Vagina (tissue), 2 donors: Measurements from ENCODE around the gene ZNF407. TPM values are rescaled to one million over a fixed set of nuclear protein-coding genes. Genes with fewer than 3 reads are reported as not detected.

Source experiments
- DNase-seq, 2 donors: peaks; one replicate each; pipeline ENCODE4 v3.0.0-alpha.2; 2017; ENCODE audit errors: extremely low spot score in 2 of 2
- H3K27ac ChIP-seq: fragments of 200-600 bp; sonication (generic); one replicate; pipeline ENCODE4 v1.5.1; 2019
- H3K27me3 ChIP-seq: fragments of 200-600 bp; sonication (generic); one replicate; pipeline ENCODE4 v1.5.1; 2019
- H3K36me3 ChIP-seq, 2 donors: fragments of 200-600 bp; sonication (generic); one replicate each; pipeline ENCODE4 v1.5.1; 2017 to 2019
- H3K4me1 ChIP-seq: fragments of 200-600 bp; sonication (generic); one replicate; pipeline ENCODE4 v1.5.1; 2019
- H3K4me3 ChIP-seq, 2 donors: fragments of 200-600 bp; sonication (generic); 1 replicate in 1 of 2; 2 replicates in 1 of 2; pipeline ENCODE4 v1.5.1; 2016 to 2019
- H3K9me3 ChIP-seq: fragments of 200-600 bp; sonication (generic); one replicate; pipeline ENCODE4 v1.5.1; 2019
- POLR2A ChIP-seq, 2 donors: fragments of 450-650 bp; IDR thresholded peaks; one replicate each; pipeline ENCODE4 v1.6.1; 2017; ENCODE audit warnings: antibody characterized with exemption in 2 of 2, mild to moderate bottlenecking in 2 of 2, moderate library complexity in 2 of 2
- POLR2AphosphoS5 ChIP-seq, 2 donors: sonication (generic); formaldehyde crosslinking; IDR thresholded peaks; one replicate each; pipeline ENCODE4 v1.9.0; 2017; ENCODE audit warnings: antibody characterized with exemption in 2 of 2, mild to moderate bottlenecking in 2 of 2, low read depth in 1 of 2; ENCODE audit not compliant: insufficient read depth in 1 of 2
- intact Hi-C: fragments of 100-400 bp; cut with DNase I; formaldehyde crosslinking; loops from one replicate; pipeline ENCODE4 v1.15.1; 2023
- total RNA-seq: library from RNA; depleted of rRNA; stranded (reverse); fragments of >200 nt; gene quantifications from one replicate; pipeline ENCODE4 v1.2.3, GENCODE V29; 2016
- TF ChIP-seq, protein P1 (sequence below), 3 experiments: fragments of 450-650 bp in 2 of 3; fragments of 200-600 bp in 1 of 3; sonication (generic) in 1 of 3; IDR thresholded peaks; one replicate each; pipeline ENCODE4 v1.5.1; 2017 to 2019; ENCODE audit warnings: antibody characterized with exemption in 3 of 3, mild to moderate bottlenecking in 2 of 3, moderate library complexity in 2 of 3

The ZNF407 gene
- total RNA-seq, 1 donor from 2014 or later = 15.5 TPM

DNA sequence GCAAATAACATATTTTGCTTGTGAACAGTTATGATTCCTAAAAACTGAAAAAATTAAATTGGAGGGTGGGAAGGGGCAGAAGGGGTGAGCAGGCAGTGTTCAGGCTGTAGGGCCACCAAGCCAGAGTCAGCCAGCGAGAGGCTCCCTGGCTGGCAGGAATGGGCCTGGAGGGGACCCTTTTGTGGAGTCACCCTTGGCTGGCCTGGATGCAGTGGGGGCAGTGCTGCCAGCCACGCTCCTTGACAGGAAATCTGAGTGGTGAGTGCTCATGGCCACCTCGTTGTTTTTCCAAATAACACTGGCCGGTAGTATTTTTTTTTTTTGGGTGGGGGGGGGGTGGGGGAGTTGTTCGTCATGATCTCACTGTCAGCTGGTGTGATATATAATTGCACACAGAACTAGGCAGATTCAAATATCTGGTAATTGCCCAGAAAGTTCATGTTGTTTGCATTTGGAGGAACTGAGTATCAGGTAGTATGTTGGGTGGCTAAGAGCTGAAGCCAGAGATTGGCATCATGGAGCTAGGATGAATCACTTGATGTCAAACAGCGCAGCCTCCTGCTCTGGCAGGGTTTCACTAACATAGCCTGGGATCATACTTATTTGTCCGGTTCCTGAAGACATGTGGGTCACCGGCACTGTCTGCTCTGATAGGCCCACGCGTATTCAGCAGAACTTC, 451.2 kb downstream of the ZNF407 start:
- no peaks in the 10 kb centered on the region for H3K27me3 ChIP-seq
- H3K9me3 ChIP-seq = no peaks in the 10 kb centered on the region
- no peaks in the 10 kb centered on the region for H3K4me1 ChIP-seq
- DNase-seq = no peak
- H3K27ac ChIP-seq = no peak overlapping the region
- H3K4me3 ChIP-seq = no peak overlapping the region
- H3K36me3 ChIP-seq = no peaks in the 10 kb centered on the region
- no peak for TF ChIP-seq POLR2AphosphoS5 (IDR thresholded peaks at IDR 0.05; ENCODE audit: insufficient read depth in 1 of 2, low read depth in 1 of 2)
- no peak for TF ChIP-seq POLR2A (IDR thresholded peaks at IDR 0.05)
- intact Hi-C loops = no loop called here

DNA sequence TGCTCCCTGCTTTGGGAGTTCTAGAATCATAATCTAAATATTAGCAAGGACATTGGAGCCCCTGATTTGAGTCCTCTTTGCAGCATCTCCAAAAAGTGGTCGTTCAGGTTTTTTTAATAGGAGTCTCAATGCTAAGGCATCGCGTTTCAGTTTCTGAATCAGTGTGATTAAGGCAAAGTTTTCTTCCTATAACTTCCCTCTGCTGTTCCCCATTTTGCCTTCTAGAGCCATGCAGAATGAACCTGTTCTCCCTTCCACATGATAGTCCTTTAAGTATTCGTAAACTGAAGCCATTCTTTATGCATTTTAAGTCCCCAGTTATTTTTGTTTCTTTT, 451.8 kb downstream of the ZNF407 start:
- TF ChIP-seq, protein P1, sequence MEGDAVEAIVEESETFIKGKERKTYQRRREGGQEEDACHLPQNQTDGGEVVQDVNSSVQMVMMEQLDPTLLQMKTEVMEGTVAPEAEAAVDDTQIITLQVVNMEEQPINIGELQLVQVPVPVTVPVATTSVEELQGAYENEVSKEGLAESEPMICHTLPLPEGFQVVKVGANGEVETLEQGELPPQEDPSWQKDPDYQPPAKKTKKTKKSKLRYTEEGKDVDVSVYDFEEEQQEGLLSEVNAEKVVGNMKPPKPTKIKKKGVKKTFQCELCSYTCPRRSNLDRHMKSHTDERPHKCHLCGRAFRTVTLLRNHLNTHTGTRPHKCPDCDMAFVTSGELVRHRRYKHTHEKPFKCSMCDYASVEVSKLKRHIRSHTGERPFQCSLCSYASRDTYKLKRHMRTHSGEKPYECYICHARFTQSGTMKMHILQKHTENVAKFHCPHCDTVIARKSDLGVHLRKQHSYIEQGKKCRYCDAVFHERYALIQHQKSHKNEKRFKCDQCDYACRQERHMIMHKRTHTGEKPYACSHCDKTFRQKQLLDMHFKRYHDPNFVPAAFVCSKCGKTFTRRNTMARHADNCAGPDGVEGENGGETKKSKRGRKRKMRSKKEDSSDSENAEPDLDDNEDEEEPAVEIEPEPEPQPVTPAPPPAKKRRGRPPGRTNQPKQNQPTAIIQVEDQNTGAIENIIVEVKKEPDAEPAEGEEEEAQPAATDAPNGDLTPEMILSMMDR (IDR thresholded peaks at IDR 0.05) = no peak
- TF ChIP-seq POLR2AphosphoS5 (IDR thresholded peaks at IDR 0.05; ENCODE audit: insufficient read depth in 1 of 2, low read depth in 1 of 2) (no peak), POLR2A (IDR thresholded peaks at IDR 0.05) (no peak)
- H3K27me3 ChIP-seq = no peaks in the 10 kb centered on the region
- intact Hi-C loops = no loop called here
- H3K4me3 ChIP-seq = no peak overlapping the region
- H3K4me1 ChIP-seq = no peaks in the 10 kb centered on the region
- no peaks in the 10 kb centered on the region for H3K36me3 ChIP-seq
- DNase-seq = no peak
- no peaks in the 10 kb centered on the region for H3K9me3 ChIP-seq
- no peak overlapping the region for H3K27ac ChIP-seq

- TF ChIP-seq, protein P1 (IDR thresholded peaks at IDR 0.05) = no peak
- no peak for TF ChIP-seq POLR2A (IDR thresholded peaks at IDR 0.05)
- no peak for TF ChIP-seq POLR2AphosphoS5 (IDR thresholded peaks at IDR 0.05; ENCODE audit: insufficient read depth in 1 of 2, low read depth in 1 of 2)
- Histone ChIP-seq H3K4me3 (no peak overlapping the region), H3K4me1 (no peaks in the 10 kb centered on the region), H3K27ac (no peak overlapping the region), H3K36me3 (no peaks in the 10 kb centered on the region), H3K9me3 (no peaks in the 10 kb centered on the region), H3K27me3 (no peaks in the 10 kb centered on the region)
- no peak for DNase-seq
- intact Hi-C loops = no loop called here
Measured at GRCh38 chr18:75051757-75052156, 454.1 kb downstream of the ZNF407 start.

DNA sequence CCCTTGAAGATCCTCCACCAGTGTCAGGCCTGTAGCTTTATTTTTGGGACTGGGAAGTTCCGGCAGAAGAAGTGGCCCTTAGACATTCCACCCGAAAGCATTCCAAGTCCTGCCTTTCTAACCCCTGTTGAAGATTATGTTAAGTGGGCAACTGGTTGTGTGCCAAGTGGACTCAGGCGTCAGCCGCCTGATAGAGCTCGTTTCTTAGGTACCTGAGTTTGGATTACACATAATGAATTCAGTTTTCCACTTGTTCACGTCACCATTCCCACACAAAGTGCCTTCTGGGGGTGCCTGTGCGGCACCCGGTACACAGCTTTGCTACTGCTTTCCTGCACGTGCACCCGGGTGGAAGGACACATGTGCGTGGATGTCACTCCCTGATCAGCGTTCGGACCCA, 454.8 kb downstream of the ZNF407 start:
- DNase-seq = no peak
- no peaks in the 10 kb centered on the region for H3K27me3 ChIP-seq
- H3K4me1 ChIP-seq = no peaks in the 10 kb centered on the region
- no peak overlapping the region for H3K27ac ChIP-seq
- H3K9me3 ChIP-seq = no peaks in the 10 kb centered on the region
- TF ChIP-seq POLR2AphosphoS5 (IDR thresholded peaks at IDR 0.05; ENCODE audit: insufficient read depth in 1 of 2, low read depth in 1 of 2) = no peak
- H3K36me3 ChIP-seq = no peaks in the 10 kb centered on the region
- no peak overlapping the region for H3K4me3 ChIP-seq
- intact Hi-C loops = no loop called here

DNA sequence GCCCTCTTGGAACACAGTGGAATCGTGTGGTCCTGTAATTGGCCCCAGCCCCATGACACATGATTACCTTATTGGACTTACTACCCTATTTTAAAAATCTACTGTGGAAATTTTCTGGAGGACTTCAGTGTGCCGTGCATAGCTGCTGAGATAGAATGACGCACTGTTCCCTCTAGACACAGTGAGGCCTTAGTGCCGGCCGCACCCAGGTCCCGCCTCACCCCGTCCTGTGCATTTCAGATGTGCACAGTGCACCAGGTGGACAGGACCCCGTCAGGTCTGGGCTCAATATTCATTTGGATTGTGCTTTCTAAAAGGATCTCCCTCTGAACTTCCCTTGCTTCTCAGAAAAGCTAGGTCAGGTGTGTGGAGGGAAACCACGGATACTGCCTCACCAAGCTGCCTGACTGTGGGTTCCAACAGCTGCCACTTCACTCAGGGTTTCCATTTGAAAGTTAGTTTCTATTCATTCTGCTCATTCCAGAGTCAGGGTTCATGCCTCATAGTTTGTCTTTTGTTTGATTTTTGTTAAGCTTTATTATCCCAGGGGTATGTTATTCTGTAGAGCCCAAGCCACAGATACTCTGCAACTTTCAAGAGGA, 455.5 kb downstream of the ZNF407 start:
- no peaks in the 10 kb centered on the region for H3K9me3 ChIP-seq
- DNase-seq = no peak
- intact Hi-C loops = no loop called here
- no peaks in the 10 kb centered on the region for H3K4me1 ChIP-seq
- TF ChIP-seq, protein P1 (IDR thresholded peaks at IDR 0.05) = no peak
- TF ChIP-seq POLR2A (IDR thresholded peaks at IDR 0.05) (no peak), POLR2AphosphoS5 (IDR thresholded peaks at IDR 0.05; ENCODE audit: insufficient read depth in 1 of 2, low read depth in 1 of 2) (no peak)
- H3K4me3 ChIP-seq = no peak overlapping the region
- H3K27me3 ChIP-seq = no peaks in the 10 kb centered on the region
- no peaks in the 10 kb centered on the region for H3K36me3 ChIP-seq
- no peak overlapping the region for H3K27ac ChIP-seq

DNA sequence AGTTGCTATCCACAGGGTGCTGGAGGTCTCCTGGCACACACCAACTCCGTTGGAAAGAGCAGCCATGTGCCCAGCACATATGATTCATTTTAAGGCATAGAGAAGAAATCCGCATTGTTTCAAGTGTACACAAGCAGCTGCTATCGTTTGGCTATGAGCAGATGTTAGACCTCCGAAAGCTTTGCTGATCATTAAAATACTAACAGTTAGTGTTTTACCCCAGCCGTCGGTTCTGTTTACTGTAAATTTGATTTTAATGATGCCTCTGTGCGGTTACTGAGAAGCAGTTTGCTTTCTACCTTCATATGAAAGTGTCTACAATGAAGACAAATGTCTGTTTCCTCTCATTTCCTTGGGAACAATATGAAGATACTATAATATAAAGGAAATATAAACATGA, 456.4 kb downstream of the ZNF407 start:
- H3K27me3 ChIP-seq = no peaks in the 10 kb centered on the region
- intact Hi-C loops = no loop called here
- no peak overlapping the region for H3K4me3 ChIP-seq
- no peak overlapping the region for H3K27ac ChIP-seq
- no peak for TF ChIP-seq POLR2AphosphoS5 (IDR thresholded peaks at IDR 0.05; ENCODE audit: insufficient read depth in 1 of 2, low read depth in 1 of 2)
- no peak for TF ChIP-seq POLR2A (IDR thresholded peaks at IDR 0.05)
- TF ChIP-seq, protein P1 (IDR thresholded peaks at IDR 0.05) = no peak
- H3K9me3 ChIP-seq = no peaks in the 10 kb centered on the region
- no peaks in the 10 kb centered on the region for H3K36me3 ChIP-seq
- no peaks in the 10 kb centered on the region for H3K4me1 ChIP-seq
- DNase-seq = no peak
